ENCODE results near the gene PITX2. TPM values are rescaled to one million over a fixed set of nuclear protein-coding genes. Genes with fewer than 3 reads are reported as not detected.

PITX2 gene
- total and polyA plus RNA-seq, 2 of the 8 experiments (the other 6 are each of a cell fraction or from before 2014, with no cell fraction given), result 0.09 to 0.67 TPM

DNA sequence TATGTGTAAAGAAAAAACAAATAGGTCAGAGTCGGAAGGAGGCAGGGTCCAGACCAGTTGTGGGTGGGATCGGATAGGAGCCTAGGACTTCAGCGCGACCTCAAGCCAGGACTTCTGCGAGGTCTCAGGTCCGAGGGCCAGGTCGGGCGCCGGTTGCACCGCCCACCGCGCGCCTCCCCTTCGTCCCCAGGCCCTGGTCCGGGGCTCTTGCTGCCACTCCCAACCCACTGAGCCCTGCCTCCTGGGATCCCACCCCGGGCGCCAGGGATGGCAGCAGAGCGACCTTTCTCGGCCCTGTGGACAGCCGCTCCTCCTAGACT is 12.3 kb downstream of the PITX2 start:
- Histone ChIP-seq H2AFZ (ENCODE audit: low read length) (no peak overlapping the region), H3K18ac (ENCODE audit: extremely low read depth, low read length) (no peak overlapping the region; the same call in 1 of the 2 replicates), H2BK15ac (ENCODE audit: low read length) (no peak overlapping the region), H3K23ac (ENCODE audit: insufficient read length) (no peak overlapping the region), H3K36me3 (ENCODE audit: control insufficient read depth in 2 of 4, insufficient read depth in 4 of 4, low read length in 3 of 4) (no peaks in the 10 kb centered on the region), H3K4me3 (ENCODE audit: extremely low read depth in 1 of 4, insufficient read depth in 2 of 4, low read depth in 3 of 4, low read length in 4 of 4) (no peak overlapping the region), H4K20me1 (replicated peaks in 1 of 2; ENCODE audit: control insufficient read depth in 1 of 2, insufficient read depth in 2 of 2, low read length in 2 of 2) (peaks cover 0 to 19% of the 10 kb centered on the region in 2 experiments), H3K79me1 (ENCODE audit: low read depth, low read length) (no peaks in the 10 kb centered on the region), H4K91ac (replicated peaks; ENCODE audit: insufficient read length, low read length) (no peak overlapping the region), H3K27ac (ENCODE audit: low read depth, low read length) (no peak overlapping the region), H3K14ac (ENCODE audit: insufficient read length) (no peak overlapping the region), H4K5ac (ENCODE audit: insufficient read length, low read depth, low read length) (no peak overlapping the region), H3K27me3 (replicated peaks in 1 of 4; ENCODE audit: control insufficient read depth in 3 of 4, extremely low read depth in 1 of 4, insufficient read depth in 3 of 4, low read length in 3 of 4) (peaks cover 50 to 77% (median 70%) of the 10 kb centered on the region in 4 experiments), H3K23me2 (ENCODE audit: low read depth, low read length) (peaks cover 9% of the 10 kb centered on the region; the same call in 1 of the 2 replicates), H3K4me1 (replicated peaks in 1 of 4; ENCODE audit: control insufficient read depth in 3 of 4, insufficient read depth in 4 of 4, low read length in 3 of 4) (peaks cover 0 to 23% (median 3%) of the 10 kb centered on the region in 4 experiments; a peak in 5 of 7 replicates), H2BK20ac (ENCODE audit: low read length) (no peak overlapping the region), H2BK120ac (replicated peaks; ENCODE audit: low read depth, low read length) (no peak overlapping the region), H2BK12ac (ENCODE audit: low read depth, low read length) (no peak overlapping the region), H3K4me2 (ENCODE audit: insufficient read depth in 1 of 2, low read depth in 2 of 2, low read length in 2 of 2) (peak overlapping the region in 1 of 2 experiments; percentile 69; a peak in 2 of 4 replicates), H2AK5ac (ENCODE audit: low read depth, low read length) (no peak overlapping the region), H3K56ac (replicated peaks; ENCODE audit: insufficient read length, low read depth, low read length) (no peak overlapping the region), H3K4ac (replicated peaks; ENCODE audit: insufficient read length, low read depth, low read length) (no peak overlapping the region), H4K8ac (ENCODE audit: extremely low read depth, insufficient read depth, low read length) (no peak overlapping the region), H3K9ac (replicated peaks in 1 of 4; ENCODE audit: extremely low read depth in 1 of 4, low read depth in 3 of 4, low read length in 3 of 4) (no peak overlapping the region), H3K79me2 (ENCODE audit: control insufficient read depth in 1 of 2, insufficient read depth in 2 of 2, low read length in 2 of 2) (no peaks in the 10 kb centered on the region), H2BK5ac (ENCODE audit: low read depth, low read length) (no peak overlapping the region), H3K9me3 (ENCODE audit: insufficient read depth in 2 of 2, low read depth in 1 of 2, low read length in 1 of 2) (no peaks in the 10 kb centered on the region)
- 33% methylated on average over 20 of the region's 20 CpGs; no CpG with 5 or more reads in 1 of the 2 experiments for WGBS, 2 experiments (ENCODE audit: extremely low coverage in 1 of 2, insufficient coverage in 1 of 2, insufficient read length in 1 of 2, insufficient replicate concordance in 2 of 2, low coverage in 1 of 2, low lambda C conversion rate in 2 of 2, missing lambda C conversion rate in 1 of 2)
- no peak for FAIRE-seq
- DNase-seq (ENCODE audit: low read depth in 1 of 2, low spot score in 2 of 2), result no peak
- no peak for TF ChIP-seq CBX5 (IDR thresholded peaks at IDR 0.05; ENCODE audit: low read depth, low read length)
- no peak for TF ChIP-seq TEAD4 (IDR thresholded peaks at IDR 0.05; ENCODE audit: low read depth, low read length)
- ChIA-PET CTCF (ENCODE audit: partially characterized antibody) (interaction anchor here (0.9 to 2.0 kb wide), 3 partner anchors 10 to 23 kb away, joined by 3 to 6 read pairs (median 4); no protein-coding TSS in a partner anchor), POLR2A (ENCODE audit: partially characterized antibody) (no interaction called here)
